H9 (cell line): Measurements from ENCODE around the gene GIGYF1. TPM values are rescaled to one million over a fixed set of nuclear protein-coding genes. Genes with fewer than 3 reads are reported as not detected.

ENCODE experiments used
- DNase-seq: peaks from one replicate; pipeline ENCODE4 v3.0.0-alpha.2; 2017
- H2AFZ ChIP-seq: one replicate; pipeline ENCODE4 v1.6.1; 2013; ENCODE audit warnings: mild to moderate bottlenecking, low read length, control low read depth, moderate library complexity
- H2AK5ac ChIP-seq: 2 replicates; pipeline ENCODE4 v1.6.1; 2013; ENCODE audit warnings: low read length, control low read depth, mixed read lengths; ENCODE audit not compliant: insufficient read length
- H2BK120ac ChIP-seq: one replicate; pipeline ENCODE4 v1.6.1; 2013; ENCODE audit warnings: low read depth, mild to moderate bottlenecking, low read length, control low read depth, inconsistent platforms; ENCODE audit not compliant: poor library complexity, severe bottlenecking
- H2BK12ac ChIP-seq: 2 replicates; pipeline ENCODE4 v1.6.1; 2013; ENCODE audit warnings: low read length, control low read depth, mixed read lengths, low read depth; ENCODE audit not compliant: insufficient read length
- H2BK15ac ChIP-seq: 2 replicates; pipeline ENCODE4 v1.6.1; 2013; ENCODE audit warnings: low read depth, low read length, control low read depth
- H2BK20ac ChIP-seq: one replicate; pipeline ENCODE4 v1.6.1; 2013; ENCODE audit warnings: low read depth, mild to moderate bottlenecking, low read length, control low read depth, inconsistent platforms; ENCODE audit not compliant: poor library complexity, severe bottlenecking
- H2BK5ac ChIP-seq: 2 replicates; pipeline ENCODE4 v1.6.1; 2013; ENCODE audit warnings: low read length, control low read depth, mixed read lengths; ENCODE audit not compliant: insufficient read length
- H3K14ac ChIP-seq: 2 replicates; pipeline ENCODE4 v1.6.1; 2013; ENCODE audit warnings: low read length, control low read depth; ENCODE audit not compliant: insufficient read depth
- H3K18ac ChIP-seq: 2 replicates; pipeline ENCODE4 v1.6.1; 2013; ENCODE audit warnings: low read depth, mild to moderate bottlenecking, mixed read lengths, low read length, control low read depth; ENCODE audit not compliant: insufficient read length
- H3K23ac ChIP-seq: 2 replicates; pipeline ENCODE4 v1.6.1; 2013; ENCODE audit warnings: low read length, control low read depth, mixed read lengths, low read depth; ENCODE audit not compliant: insufficient read length
- H3K23me2 ChIP-seq: 2 replicates; pipeline ENCODE4 v1.6.1; 2013; ENCODE audit warnings: low read depth, mild to moderate bottlenecking, mixed read lengths, low read length, control low read depth; ENCODE audit not compliant: insufficient read length, poor library complexity, severe bottlenecking
- H3K27ac ChIP-seq: 2 replicates; pipeline ENCODE4 v1.5.1; 2013; ENCODE audit warnings: low read length, control low read depth, mixed read lengths, low read depth; ENCODE audit not compliant: insufficient read length
- H3K27me3 ChIP-seq: 2 replicates; pipeline ENCODE4 v1.6.1; 2013; ENCODE audit warnings: low read length, control low read depth, inconsistent platforms; ENCODE audit not compliant: insufficient read depth
- H3K4ac ChIP-seq: 2 replicates; pipeline ENCODE4 v1.6.1; 2013; ENCODE audit warnings: low read depth, mild to moderate bottlenecking, control low read depth, inconsistent platforms, low read length, moderate library complexity
- H3K4me1 ChIP-seq: 2 replicates; pipeline ENCODE4 v1.6.1; 2013; ENCODE audit warnings: low read length, control low read depth, inconsistent platforms; ENCODE audit not compliant: insufficient read depth
- H3K4me2 ChIP-seq: 2 replicates; pipeline ENCODE4 v1.6.1; 2013; ENCODE audit warnings: low read length, control low read depth, mixed read lengths; ENCODE audit not compliant: insufficient read length, insufficient read depth
- H3K56ac ChIP-seq: 2 replicates; pipeline ENCODE4 v1.6.1; 2013; ENCODE audit warnings: low read depth, mild to moderate bottlenecking, mixed read lengths, low read length, control low read depth; ENCODE audit not compliant: insufficient read length
- H3K79me1 ChIP-seq: 2 replicates; pipeline ENCODE4 v1.6.1; 2013; ENCODE audit warnings: low read depth, mild to moderate bottlenecking, moderate library complexity, low read length, control low read depth, inconsistent platforms; ENCODE audit not compliant: insufficient read depth, poor library complexity, severe bottlenecking
- H3K79me2 ChIP-seq: 2 replicates; pipeline ENCODE4 v1.6.1; 2013; ENCODE audit warnings: low read length, control low read depth, inconsistent platforms; ENCODE audit not compliant: insufficient read depth
- H3K9ac ChIP-seq: 2 replicates; pipeline ENCODE4 v1.6.1; 2013; ENCODE audit warnings: low read length, control low read depth, mixed read lengths; ENCODE audit not compliant: insufficient read length; ENCODE audit errors: extremely low read depth
- H3K9me3 ChIP-seq: one replicate; pipeline ENCODE4 v1.6.1; 2013; ENCODE audit warnings: low read depth, low read length, inconsistent platforms; ENCODE audit not compliant: control insufficient read depth
- H3T11ph ChIP-seq: one replicate; pipeline ENCODE4 v1.6.1; 2013; ENCODE audit warnings: mild to moderate bottlenecking, low read length, control low read depth, inconsistent platforms
- H4K20me1 ChIP-seq: one replicate; pipeline ENCODE4 v1.6.1; 2013; ENCODE audit not compliant: control insufficient read depth, insufficient read length, insufficient read depth
- H4K5ac ChIP-seq: 2 replicates; pipeline ENCODE4 v1.6.1; 2013; ENCODE audit warnings: low read depth, mild to moderate bottlenecking, mixed read lengths, low read length, control low read depth; ENCODE audit not compliant: insufficient read length
- H4K8ac ChIP-seq: replicated peaks from 2 replicates; pipeline ENCODE4 v1.6.1; 2013; ENCODE audit warnings: low read length, control low read depth, mixed read lengths, low read depth; ENCODE audit not compliant: insufficient read length
- H4K91ac ChIP-seq: 2 replicates; pipeline ENCODE4 v1.6.1; 2013; ENCODE audit warnings: low read depth, mild to moderate bottlenecking, moderate library complexity, mixed read lengths, low read length, control low read depth; ENCODE audit not compliant: insufficient read length
- H3K27ac Mint-ChIP-seq, 3 experiments: 2 replicates in 2 of 3; 3 replicates in 1 of 3; pipeline ENCODE4 v1.8.0; 2020 to 2021; ENCODE audit warnings: mixed read lengths in 3 of 3, mild to moderate bottlenecking in 1 of 3, moderate library complexity in 1 of 3
- H3K27me3 Mint-ChIP-seq: 2 replicates; pipeline ENCODE4 v1.8.0; 2021; ENCODE audit warnings: low read depth, mild to moderate bottlenecking, moderate library complexity, mixed read lengths
- H3K36me3 Mint-ChIP-seq, 3 experiments: 2 replicates in 2 of 3; 3 replicates in 1 of 3; pipeline ENCODE4 v1.8.0; 2020 to 2021; ENCODE audit warnings: low read depth in 3 of 3, mixed read lengths in 3 of 3; ENCODE audit not compliant: insufficient read depth in 1 of 3
- H3K4me1 Mint-ChIP-seq, 2 experiments: 2 replicates each; pipeline ENCODE4 v1.8.0; 2020; ENCODE audit warnings: mixed read lengths in 2 of 2
- H3K4me3 Mint-ChIP-seq, 2 experiments: 2 replicates in 1 of 2; 3 replicates in 1 of 2; pipeline ENCODE4 v1.8.0; 2020 to 2021; ENCODE audit warnings: mild to moderate bottlenecking in 2 of 2, mixed read lengths in 2 of 2, moderate library complexity in 1 of 2
- H3K9me3 Mint-ChIP-seq, 2 experiments: 2 replicates in 1 of 2; 3 replicates in 1 of 2; pipeline ENCODE4 v1.8.0; 2020; ENCODE audit warnings: mild to moderate bottlenecking in 2 of 2, mixed read lengths in 2 of 2, moderate library complexity in 1 of 2
- WGBS: extraction: QIAGEN DNeasy Blood & Tissue Kit; methylation state at CpG from one replicate; pipeline ENCODE4 v1.1.7; 2013; ENCODE audit warnings: missing lambda C conversion rate, low lambda C conversion rate, mixed read lengths; ENCODE audit not compliant: insufficient read length; ENCODE audit errors: extremely low coverage; 5-methylcytosine and 5-hydroxymethylcytosine counted together
- total RNA-seq: library from RNA; stranded (reverse); gene quantifications from 2 replicates; pipeline ENCODE4 v1.2.1, GENCODE V29; 2021
- TF ChIP-seq, protein P1 (sequence below): fragments of 200-600 bp; sonication (generic); conservative IDR thresholded peaks from 3 replicates; pipeline ENCODE4 v1.8.0; 2021; ENCODE audit warnings: antibody characterized with exemption, mild to moderate bottlenecking

Gene GIGYF1
- total RNA-seq, 1 experiment from 2014 or later: 104 TPM

GRCh38 chr7:100682228-100682741, 11.8 kb downstream of the GIGYF1 start:
- H3K14ac ChIP-seq: no peak overlapping the region
- no peak overlapping the region for H3K4ac ChIP-seq
- H3K9ac ChIP-seq: no peak overlapping the region
- H3K79me1 ChIP-seq: no peaks in the 10 kb centered on the region
- TF ChIP-seq, protein P1, sequence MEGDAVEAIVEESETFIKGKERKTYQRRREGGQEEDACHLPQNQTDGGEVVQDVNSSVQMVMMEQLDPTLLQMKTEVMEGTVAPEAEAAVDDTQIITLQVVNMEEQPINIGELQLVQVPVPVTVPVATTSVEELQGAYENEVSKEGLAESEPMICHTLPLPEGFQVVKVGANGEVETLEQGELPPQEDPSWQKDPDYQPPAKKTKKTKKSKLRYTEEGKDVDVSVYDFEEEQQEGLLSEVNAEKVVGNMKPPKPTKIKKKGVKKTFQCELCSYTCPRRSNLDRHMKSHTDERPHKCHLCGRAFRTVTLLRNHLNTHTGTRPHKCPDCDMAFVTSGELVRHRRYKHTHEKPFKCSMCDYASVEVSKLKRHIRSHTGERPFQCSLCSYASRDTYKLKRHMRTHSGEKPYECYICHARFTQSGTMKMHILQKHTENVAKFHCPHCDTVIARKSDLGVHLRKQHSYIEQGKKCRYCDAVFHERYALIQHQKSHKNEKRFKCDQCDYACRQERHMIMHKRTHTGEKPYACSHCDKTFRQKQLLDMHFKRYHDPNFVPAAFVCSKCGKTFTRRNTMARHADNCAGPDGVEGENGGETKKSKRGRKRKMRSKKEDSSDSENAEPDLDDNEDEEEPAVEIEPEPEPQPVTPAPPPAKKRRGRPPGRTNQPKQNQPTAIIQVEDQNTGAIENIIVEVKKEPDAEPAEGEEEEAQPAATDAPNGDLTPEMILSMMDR: no peak
- no peak overlapping the region for H3K56ac ChIP-seq
- H3K9me3 Mint-ChIP-seq: no peaks in the 10 kb centered on the region
- no peak overlapping the region for H2AFZ ChIP-seq
- no peak overlapping the region for H2BK12ac ChIP-seq
- H4K8ac ChIP-seq: no peak overlapping the region
- H3K36me3 Mint-ChIP-seq: peaks cover 25 to 76% (median 73%) of the 10 kb centered on the region in 3 experiments
- no peak overlapping the region for H2BK5ac ChIP-seq
- peaks cover 2 to 14% of the 10 kb centered on the region in 2 experiments; a peak in 3 of 4 replicates for H3K4me1 Mint-ChIP-seq
- no peaks in the 10 kb centered on the region for H3K23me2 ChIP-seq
- no peak overlapping the region for H2BK120ac ChIP-seq
- no peak overlapping the region for H3K18ac ChIP-seq
- H3K9me3 ChIP-seq: no peaks in the 10 kb centered on the region
- H4K5ac ChIP-seq: no peak overlapping the region
- H3K4me1 ChIP-seq: no peaks in the 10 kb centered on the region
- H3K79me2 ChIP-seq: no peaks in the 10 kb centered on the region
- no peak overlapping the region for H2BK15ac ChIP-seq
- no peaks in the 10 kb centered on the region for H4K20me1 ChIP-seq
- H3T11ph ChIP-seq: no peak overlapping the region
- H2BK20ac ChIP-seq: no peak overlapping the region
- no peak overlapping the region for H4K91ac ChIP-seq
- H3K23ac ChIP-seq: no peak overlapping the region
- no peak overlapping the region for H3K27ac ChIP-seq
- H2AK5ac ChIP-seq: no peak overlapping the region
- H3K4me2 ChIP-seq: no peak overlapping the region
- H3K27me3 ChIP-seq: no peaks in the 10 kb centered on the region
- H3K4me3 Mint-ChIP-seq: no peak overlapping the region
- no peak overlapping the region for H3K27ac Mint-ChIP-seq
- H3K27me3 Mint-ChIP-seq: peaks cover 3% of the 10 kb centered on the region
- no CpG with 5 or more reads among the region's 25 CpGs for WGBS
- no peak for DNase-seq
